Endothelial cell of umbilical vein (primary cell): ENCODE data around the gene RRM1. TPM values are rescaled to one million over a fixed set of nuclear protein-coding genes. Genes with fewer than 3 reads are reported as not detected.
A peak's percentile ranks its signal among the peaks of the same experiment; 100 is the strongest.

Source experiments
- BruUV-seq: library from RNA; stranded (reverse); fragments of 400-500 nt; replicated peaks from 2 replicates; lab custom pipeline; 2021; lab: Mats Ljungman, UMichigan
- CTCF ChIA-PET: fragments of 300-600, 350-600 bp; sonication (Branson Sonifier 250); formaldehyde crosslinking; loops from one replicate; lab custom pipeline; 2021; ENCODE audit warnings: antibody characterized with exemption, inconsistent platforms; lab: Charles Lee
- POLR2A ChIA-PET: fragments of 300-600, 350-600 bp; sonication (Branson Sonifier 250); formaldehyde crosslinking; loops from one replicate; lab custom pipeline; 2021; ENCODE audit warnings: antibody characterized with exemption, inconsistent platforms; lab: Charles Lee
- DNase-seq: peaks from one replicate; pipeline ENCODE4 v3.0.0-alpha.2; 2011; ENCODE audit warnings: low read depth, low spot score
- FAIRE-seq: peaks from 2 replicates; lab custom pipeline; 2011; peaks lifted over from hg19 to GRCh38; lab: Jason Lieb, UNC
- H2AFZ ChIP-seq: 2 replicates; pipeline ENCODE4 v1.6.0; 2012; ENCODE audit warnings: low read depth, low read length, control low read depth, inconsistent platforms
- H3K27ac ChIP-seq: 2 replicates; pipeline ENCODE4 v1.5.1; 2011; ENCODE audit warnings: low read depth, mild to moderate bottlenecking, control low read depth, low read length, moderate library complexity; ENCODE audit not compliant: insufficient read depth
- H3K27me3 ChIP-seq, 2 experiments: 2 replicates each; pipeline versions ENCODE4 v1.6.0 to v1.6.1; 2011; ENCODE audit warnings: low read length in 2 of 2, mixed read lengths in 1 of 2; ENCODE audit not compliant: control insufficient read depth in 2 of 2, insufficient read depth in 2 of 2
- H3K36me3 ChIP-seq, 2 experiments: 2 replicates in 1 of 2; 3 replicates in 1 of 2; pipeline ENCODE4 v1.5.1; 2011; ENCODE audit warnings: low read length in 2 of 2, mild to moderate bottlenecking in 1 of 2, moderate library complexity in 1 of 2; ENCODE audit not compliant: control insufficient read depth in 2 of 2, insufficient read depth in 2 of 2; ENCODE audit errors: extremely low read depth in 1 of 2
- H3K4me1 ChIP-seq: 3 replicates; pipeline ENCODE4 v1.5.1; 2011; ENCODE audit warnings: mild to moderate bottlenecking, low read length; ENCODE audit not compliant: control insufficient read depth, insufficient read depth; ENCODE audit errors: extremely low read depth
- H3K4me2 ChIP-seq: 2 replicates; pipeline ENCODE4 v1.6.1; 2011; ENCODE audit warnings: low read length, control low read depth, mixed read lengths; ENCODE audit not compliant: insufficient read depth
- H3K4me3 ChIP-seq, 3 experiments: fragments of 200-600 bp in 1 of 3; sonication (generic), shearing (Covaris generic) in 1 of 3; replicated peaks in 1 of 3; 2 replicates each; pipeline ENCODE4 v1.5.1; 2011 to 2016; ENCODE audit warnings: control low read depth in 3 of 3, low read length in 3 of 3, mild to moderate bottlenecking in 2 of 3, inconsistent platforms in 1 of 3, low read depth in 1 of 3, moderate library complexity in 1 of 3; ENCODE audit not compliant: insufficient read depth in 1 of 3
- H3K79me2 ChIP-seq: 2 replicates; pipeline ENCODE4 v1.6.0; 2012; ENCODE audit warnings: low read length, inconsistent platforms; ENCODE audit not compliant: control insufficient read depth, insufficient read depth
- H3K9ac ChIP-seq: replicated peaks from 2 replicates; pipeline ENCODE3; 2011; ENCODE audit warnings: low read length, control low read depth; ENCODE audit not compliant: insufficient read depth; ENCODE audit errors: extremely low read depth
- H3K9me1 ChIP-seq: replicated peaks from 3 replicates; pipeline ENCODE4 v1.6.0; 2011; ENCODE audit warnings: mild to moderate bottlenecking, low read length; ENCODE audit not compliant: control insufficient read depth, insufficient read depth; ENCODE audit errors: extremely low read depth
- H3K9me3 ChIP-seq: replicated peaks from 2 replicates; pipeline ENCODE4 v1.5.1; 2012; ENCODE audit warnings: low read length, inconsistent platforms; ENCODE audit not compliant: control insufficient read depth, insufficient read depth
- H4K20me1 ChIP-seq: replicated peaks from 2 replicates; pipeline ENCODE3; 2011; ENCODE audit warnings: mild to moderate bottlenecking, low read length; ENCODE audit not compliant: control insufficient read depth, insufficient read depth; ENCODE audit errors: extremely low read depth
- CTCF ChIP-seq, 2 donors: IDR thresholded peaks; 1 replicate in 1 of 2; 2 replicates in 1 of 2; pipeline ENCODE4 v1.5.1; 2011; ENCODE audit warnings: low read length in 2 of 2, mild to moderate bottlenecking in 2 of 2, moderate library complexity in 2 of 2, control low read depth in 1 of 2, inconsistent platforms in 1 of 2, low read depth in 1 of 2; ENCODE audit not compliant: insufficient read depth in 1 of 2; ENCODE audit errors: extremely low read depth in 1 of 2
- JUN ChIP-seq: IDR thresholded peaks from 2 replicates; pipeline ENCODE4 v1.6.1; 2011; ENCODE audit warnings: borderline replicate concordance, low read depth; ENCODE audit not compliant: insufficient read length, insufficient read depth
- MAX ChIP-seq: IDR thresholded peaks from 2 replicates; pipeline ENCODE4 v1.6.1; 2011; ENCODE audit not compliant: insufficient read depth, insufficient read length
- POLR2A ChIP-seq: IDR thresholded peaks from 2 replicates; pipeline ENCODE4 v1.6.1; 2012; ENCODE audit warnings: low read depth, mild to moderate bottlenecking, control low read depth, low read length
- dilution Hi-C: fragments of 300-500 bp; cut with MboI; formaldehyde crosslinking; loops from one replicate; pipeline ENCODE4 v1.15.0; 2019; ENCODE audit warnings: low sequenced_read_pairs; ENCODE audit not compliant: extremely low pct_ligation_motif_present
- intact Hi-C: fragments of 100-400 bp; cut with micrococcal nuclease; formaldehyde crosslinking; loops from one replicate; pipeline ENCODE4 v1.10.0; 2022
- polyA plus RNA-seq, 4 experiments: library from polyadenylated mRNA; depleted of rRNA in 3 of 4; stranded (reverse) in 3 of 4; unstranded in 1 of 4; fragments of >200 nt; gene quantifications; 2 replicates each; pipeline versions ENCODE4 v1.2.1 to v1.2.3, GENCODE V29; 2011 to 2012; ENCODE audit warnings: missing spikeins in 1 of 4
- total RNA-seq: library from RNA; stranded (reverse); gene quantifications from 2 replicates; pipeline ENCODE4 v1.2.3, GENCODE V29; 2021

The RRM1 gene
- total and polyA plus RNA-seq, 2 donors (not counting 3 experiments of a cell fraction or from before 2014, with no cell fraction given): 55.3 to 112 TPM

- Histone ChIP-seq H3K27ac (no peak overlapping the region), H2AFZ (no peak overlapping the region), H3K79me2 (no peaks in the 10 kb centered on the region), H3K9me1 (no peaks in the 10 kb centered on the region), H3K9ac (no peak overlapping the region), H3K9me3 (no peaks in the 10 kb centered on the region), H3K4me1 (no peaks in the 10 kb centered on the region), H3K4me2 (no peak overlapping the region), H3K36me3 (no peaks in the 10 kb centered on the region), H4K20me1 (no peaks in the 10 kb centered on the region), H3K27me3 (no peaks in the 10 kb centered on the region), H3K4me3 (no peak overlapping the region)
- dilution Hi-C loops (loop anchor here (25.0 kb wide), 1 partner anchor 210 kb away; the partner anchor contains the start of gene STIM1), intact Hi-C loops (loop anchor here (1.0 to 5.0 kb wide), 4 partner anchors 75 to 248 kb away; partner anchors contain the start of gene STIM1)
- ChIA-PET POLR2A (no interaction called here), CTCF (interaction anchor here (0.9 to 14.8 kb wide), 33 partner anchors 8 to 317 kb away, joined by 3 to 871 read pairs (median 5); partner anchors contain the start of genes NUP98, PGAP2, RHOG and STIM1)
- DNase-seq (no peak), FAIRE-seq (no peak)
- TF ChIP-seq MAX (no peak), POLR2A (no peak)
- no TSS peak for BruUV-seq
Observed at GRCh38 chr11:4071914-4072313, 22.7 kb upstream of the RRM1 start.

- POLR2A ChIA-PET: no interaction called here
- no TSS peak for BruUV-seq
- DNase-seq: peak; percentile 79
- Histone ChIP-seq H3K9me3 (no peaks in the 10 kb centered on the region), H2AFZ (no peak overlapping the region), H3K27me3 (no peaks in the 10 kb centered on the region), H3K4me1 (no peaks in the 10 kb centered on the region), H3K4me2 (no peak overlapping the region), H3K36me3 (no peaks in the 10 kb centered on the region), H3K9me1 (no peaks in the 10 kb centered on the region), H4K20me1 (no peaks in the 10 kb centered on the region), H3K27ac (no peak overlapping the region), H3K79me2 (no peaks in the 10 kb centered on the region), H3K9ac (no peak overlapping the region), H3K4me3 (no peak overlapping the region)
- FAIRE-seq: peak; percentile 79
- dilution Hi-C loops: loop anchor here (25.0 kb wide), 1 partner anchor 210 kb away; the partner anchor contains the start of gene STIM1
- intact Hi-C loops: loop anchor here (1.0 to 5.0 kb wide), 4 partner anchors 75 to 248 kb away; partner anchors contain the start of gene STIM1
- CTCF ChIA-PET: interaction anchor here (0.6 to 14.8 kb wide), 52 partner anchors 9 to 318 kb away, joined by 3 to 871 read pairs (median 5); partner anchors contain the start of genes NUP98, PGAP2, RHOG and STIM1
- TF ChIP-seq JUN (no peak), CTCF (IDR thresholded peaks at IDR 0.05; ENCODE audit: extremely low read depth in 1 of 2, insufficient read depth in 1 of 2, low read depth in 1 of 2, low read length in 2 of 2) (peak; percentile 59 to 64)
Observed at GRCh38 chr11:4072668-4073285, 21.8 kb upstream of the RRM1 start.
